HG03159 (cell line): ENCODE data around the gene PSMB5.

ENCODE experiments used
- ATAC-seq: cut with Tn5 transposase; IDR thresholded peaks from one replicate; pipeline ENCODE4 v1.9.1; 2021; ENCODE audit warnings: mild to moderate bottlenecking, moderate library complexity; ENCODE audit not compliant: unreplicated experiment

PSMB5 gene

GRCh38 chr14:23045419-23046357 lies 11.0 kb upstream of the PSMB5 start:
- no peak for ATAC-seq

- no peak for ATAC-seq
These were observed 10.1 kb upstream of the PSMB5 start for GRCh38 chr14:23044840-23045239.

GRCh38 chr14:23043754-23044153 lies 9.1 kb upstream of the PSMB5 start:
- no peak for ATAC-seq

- ATAC-seq: no peak
These were observed 8.4 kb upstream of the PSMB5 start for GRCh38 chr14:23043145-23043544.

GRCh38 chr14:23042162-23042965 lies 7.7 kb upstream of the PSMB5 start, which contains the start of gene PSMB11:
PSMB11 (plus strand) TSS chr14:23042212; CDS start chr14:23042226, 14 bp downstream.
- ATAC-seq: no peak

GRCh38 chr14:23041729-23042128 lies 7.0 kb upstream of the PSMB5 start:
- no peak for ATAC-seq

- ATAC-seq: no peak
These were observed 5.4 kb upstream of the PSMB5 start for GRCh38 chr14:23040100-23040499.

- ATAC-seq: no peak
These were observed 824 bp upstream of the PSMB5 start for GRCh38 chr14:23035303-23036144.

- no peak for ATAC-seq
These were observed 751 bp downstream of the PSMB5 start for GRCh38 chr14:23033801-23034497.

- no peak for ATAC-seq
These were observed 1.4 kb downstream of the PSMB5 start for GRCh38 chr14:23033251-23033727.

- no peak for ATAC-seq
These were observed 3.8 kb downstream of the PSMB5 start for GRCh38 chr14:23030936-23031335.

- ATAC-seq: no peak
These were observed 5.9 kb downstream of the PSMB5 start for GRCh38 chr14:23028799-23029198.

- no peak for ATAC-seq
These were observed 9.4 kb downstream of the PSMB5 start for GRCh38 chr14:23025151-23025814.

- no peak for ATAC-seq
These were observed 10.1 kb downstream of the PSMB5 start for GRCh38 chr14:23024612-23025075.

- ATAC-seq: no peak
These were observed 10.9 kb downstream of the PSMB5 start for GRCh38 chr14:23023795-23024152.

- no peak for ATAC-seq
These were observed 11.5 kb downstream of the PSMB5 start for GRCh38 chr14:23023022-23023794.

- no peak for ATAC-seq
These were observed 12.7 kb downstream of the PSMB5 start for GRCh38 chr14:23021889-23022442.

GRCh38 chr14:23021434-23021833 lies 13.3 kb downstream of the PSMB5 start:
- ATAC-seq: no peak
